ENCODE results near the gene CIRBP.

DNA sequence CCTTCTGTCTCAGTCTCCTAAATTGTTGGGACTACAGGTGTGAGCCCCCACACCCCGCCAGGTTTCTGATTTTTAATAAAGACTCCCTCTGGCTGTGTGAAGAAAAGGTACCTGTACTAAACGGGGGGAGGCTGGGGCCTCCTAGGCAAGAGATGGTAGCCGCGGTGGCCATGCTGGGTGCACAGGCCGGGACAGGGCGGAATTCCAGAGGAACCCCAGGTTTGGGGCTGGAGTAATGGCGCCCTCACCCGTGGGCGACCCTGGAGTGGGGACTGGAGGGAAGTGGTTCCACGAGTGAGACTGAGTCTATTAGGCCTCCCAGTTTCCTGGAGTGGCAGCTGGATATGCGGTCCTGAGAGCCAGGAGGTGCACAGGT is 29.7 kb upstream of the CIRBP start:
- TF ChIP-seq, protein P1, sequence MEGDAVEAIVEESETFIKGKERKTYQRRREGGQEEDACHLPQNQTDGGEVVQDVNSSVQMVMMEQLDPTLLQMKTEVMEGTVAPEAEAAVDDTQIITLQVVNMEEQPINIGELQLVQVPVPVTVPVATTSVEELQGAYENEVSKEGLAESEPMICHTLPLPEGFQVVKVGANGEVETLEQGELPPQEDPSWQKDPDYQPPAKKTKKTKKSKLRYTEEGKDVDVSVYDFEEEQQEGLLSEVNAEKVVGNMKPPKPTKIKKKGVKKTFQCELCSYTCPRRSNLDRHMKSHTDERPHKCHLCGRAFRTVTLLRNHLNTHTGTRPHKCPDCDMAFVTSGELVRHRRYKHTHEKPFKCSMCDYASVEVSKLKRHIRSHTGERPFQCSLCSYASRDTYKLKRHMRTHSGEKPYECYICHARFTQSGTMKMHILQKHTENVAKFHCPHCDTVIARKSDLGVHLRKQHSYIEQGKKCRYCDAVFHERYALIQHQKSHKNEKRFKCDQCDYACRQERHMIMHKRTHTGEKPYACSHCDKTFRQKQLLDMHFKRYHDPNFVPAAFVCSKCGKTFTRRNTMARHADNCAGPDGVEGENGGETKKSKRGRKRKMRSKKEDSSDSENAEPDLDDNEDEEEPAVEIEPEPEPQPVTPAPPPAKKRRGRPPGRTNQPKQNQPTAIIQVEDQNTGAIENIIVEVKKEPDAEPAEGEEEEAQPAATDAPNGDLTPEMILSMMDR (conservative IDR thresholded peaks at IDR 0.05; ENCODE audit: low read depth, low read length) = no peak
- TF ChIP-seq EZH2 (IDR thresholded peaks at IDR 0.05; ENCODE audit: borderline replicate concordance, low read depth, low read length, poor library complexity, severe bottlenecking) = no peak

Measured in A673 (cell line).